Prostate gland (tissue), 2 donors: ENCODE data around the gene ZSCAN9. TPM values are rescaled to one million over a fixed set of nuclear protein-coding genes. Genes with fewer than 3 reads are reported as not detected.

Source experiments
- DNase-seq: peaks from one replicate; pipeline ENCODE4 v3.0.0-alpha.2; 2019; ENCODE audit warnings: low spot score
- H3K27ac ChIP-seq, 2 donors: fragments of 200-600 bp; sonication (generic); 2 replicates each; pipeline ENCODE4 v1.5.1; 2017 to 2019
- H3K27me3 ChIP-seq: fragments of 200-600 bp; sonication (generic); replicated peaks from 2 replicates; pipeline ENCODE4 v1.5.1; 2019; ENCODE audit not compliant: insufficient read depth
- H3K36me3 ChIP-seq, 2 donors: fragments of 200-600 bp; sonication (generic); 1 replicate in 1 of 2; 2 replicates in 1 of 2; pipeline versions ENCODE4 v1.5.1 to v1.8.1; 2017 to 2019
- H3K4me1 ChIP-seq: fragments of 200-600 bp; sonication (generic); replicated peaks from 2 replicates; pipeline ENCODE4 v1.5.1; 2019
- H3K4me3 ChIP-seq, 2 donors: fragments of 200-600 bp; sonication (generic); 2 replicates each; pipeline ENCODE4 v1.5.1; 2017 to 2019
- H3K9me3 ChIP-seq: fragments of 200-600 bp; sonication (generic); 2 replicates; pipeline ENCODE4 v1.5.1; 2017
- CTCF ChIP-seq, 4 experiments: fragments of 200-600 bp in 2 of 4; fragments of 450-650 bp in 2 of 4; sonication (generic) in 2 of 4; IDR thresholded peaks; 1 replicate in 3 of 4; 2 replicates in 1 of 4; pipeline ENCODE4 v1.5.1; 2016 to 2019; ENCODE audit warnings: antibody characterized with exemption in 4 of 4, mild to moderate bottlenecking in 2 of 4, moderate library complexity in 2 of 4
- POLR2A ChIP-seq: fragments of 450-650 bp; IDR thresholded peaks from one replicate; pipeline ENCODE4 v1.6.1; 2016; ENCODE audit warnings: antibody characterized with exemption, mild to moderate bottlenecking
- POLR2AphosphoS5 ChIP-seq: sonication (generic); formaldehyde crosslinking; IDR thresholded peaks from one replicate; pipeline ENCODE4 v1.6.1; 2017; ENCODE audit warnings: antibody characterized with exemption
- WGBS: methylation state at CpG from one replicate; pipeline ENCODE4 v1.1.5; 2018; 5-methylcytosine and 5-hydroxymethylcytosine counted together
- intact Hi-C: fragments of 100-400 bp; cut with DNase I; formaldehyde crosslinking; loops from one replicate; pipeline ENCODE4 v1.14.2; 2022
- total RNA-seq, 2 donors: library from RNA; depleted of rRNA; stranded (reverse); fragments of >200 nt; gene quantifications; one replicate each; pipeline ENCODE4 v1.1.0, GENCODE V29; 2016

Gene ZSCAN9
- total RNA-seq, 2 donors from 2014 or later: 16.7 to 17.3 TPM

- Histone ChIP-seq H3K27ac (no peak overlapping the region), H3K4me3 (no peak overlapping the region), H3K4me1 (no peaks in the 10 kb centered on the region), H3K9me3 (no peaks in the 10 kb centered on the region), H3K27me3 (no peaks in the 10 kb centered on the region), H3K36me3 (no peaks in the 10 kb centered on the region)
- WGBS: no CpG with 5 or more reads among the region's 1 CpG
- TF ChIP-seq POLR2A (no peak), POLR2AphosphoS5 (no peak), CTCF (IDR thresholded peaks at IDR 0.05) (no peak)
- no peak for DNase-seq
- intact Hi-C loops: loop anchor here (10.0 kb wide), 1 partner anchor 122 kb away; no protein-coding TSS in a partner anchor
Measured at GRCh38 chr6:28257042-28257441, 32.0 kb downstream of the ZSCAN9 start.

GRCh38 chr6:28258877-28259777 is 34.1 kb downstream of the ZSCAN9 start, which contains the start of gene NKAPL:
NKAPL (plus strand) TSS chr6:28259297; CDS start chr6:28259372, 75 bp downstream.
- no peaks in the 10 kb centered on the region for H3K9me3 ChIP-seq
- peak; percentile 30 for TF ChIP-seq POLR2AphosphoS5
- no peak for TF ChIP-seq POLR2A
- 38% methylated on average over 58 of the region's 58 CpGs for WGBS
- no peaks in the 10 kb centered on the region for H3K4me1 ChIP-seq
- intact Hi-C loops: loop anchor here (10.0 kb wide), 1 partner anchor 124 kb away; no protein-coding TSS in a partner anchor
- peak within 1 kb of the TSS; percentile 11 to 15 for H3K4me3 ChIP-seq
- DNase-seq: no peak
- no peaks in the 10 kb centered on the region for H3K27me3 ChIP-seq
- H3K27ac ChIP-seq: no peak within 1 kb of the TSS
- H3K36me3 ChIP-seq: no peaks in the 10 kb centered on the region

GRCh38 chr6:28263922-28264321 is 38.8 kb downstream of the ZSCAN9 start:
- Histone ChIP-seq H3K27me3 (no peaks in the 10 kb centered on the region), H3K27ac (no peak overlapping the region), H3K4me3 (no peak overlapping the region), H3K36me3 (no peaks in the 10 kb centered on the region), H3K9me3 (no peaks in the 10 kb centered on the region), H3K4me1 (no peaks in the 10 kb centered on the region)
- WGBS: 20% methylated on average over 2 of the region's 2 CpGs
- TF ChIP-seq CTCF (IDR thresholded peaks at IDR 0.05): no peak
- no peak for TF ChIP-seq POLR2AphosphoS5
- no peak for TF ChIP-seq POLR2A
- intact Hi-C loops: no loop called here
- no peak for DNase-seq

DNA sequence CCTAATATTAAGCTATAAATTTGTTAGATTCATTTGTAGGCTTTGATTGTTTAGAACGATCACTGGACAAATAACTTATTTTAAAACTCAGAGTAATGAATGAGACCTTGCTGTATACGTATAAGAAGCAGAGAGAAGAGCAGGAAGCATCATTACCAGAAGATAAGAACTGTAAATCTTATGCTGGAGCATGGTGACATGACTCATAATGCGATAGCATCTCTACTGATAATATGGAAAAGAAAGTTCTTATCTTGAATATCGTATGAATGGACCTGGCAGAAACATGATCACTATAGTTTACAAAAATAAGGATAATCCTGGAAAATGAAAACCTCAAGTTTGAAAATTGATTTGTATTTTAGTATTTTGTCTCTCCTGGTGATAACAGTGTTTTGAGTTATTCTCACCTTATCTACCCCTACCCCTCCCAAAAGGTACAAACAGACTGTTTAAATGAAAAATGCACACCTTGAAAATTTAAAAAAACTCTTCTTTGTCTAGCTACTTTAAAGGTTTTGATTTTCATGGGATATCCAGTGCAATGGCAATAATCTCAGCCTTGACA is 39.8 kb downstream of the ZSCAN9 start:
- Histone ChIP-seq H3K9me3 (no peaks in the 10 kb centered on the region), H3K36me3 (no peaks in the 10 kb centered on the region), H3K27me3 (no peaks in the 10 kb centered on the region), H3K27ac (no peak overlapping the region), H3K4me1 (no peaks in the 10 kb centered on the region), H3K4me3 (no peak overlapping the region)
- no peak for TF ChIP-seq POLR2A
- no peak for TF ChIP-seq CTCF (IDR thresholded peaks at IDR 0.05)
- no peak for TF ChIP-seq POLR2AphosphoS5
- 56% methylated on average over 4 of the region's 4 CpGs for WGBS
- DNase-seq: no peak
- intact Hi-C loops: loop anchor here (5.0 kb wide), 1 partner anchor 72 kb away; the partner anchor contains the start of gene ZSCAN31

GRCh38 chr6:28266563-28266961 is 41.5 kb downstream of the ZSCAN9 start:
- DNase-seq: no peak
- no peaks in the 10 kb centered on the region for H3K4me1 ChIP-seq
- peak overlapping the region; percentile 73 to 80 for H3K27ac ChIP-seq
- intact Hi-C loops: loop anchor here (5.0 kb wide), 1 partner anchor 71 kb away; the partner anchor contains the start of gene ZSCAN31
- no peaks in the 10 kb centered on the region for H3K27me3 ChIP-seq
- no peaks in the 10 kb centered on the region for H3K9me3 ChIP-seq
- no peak for TF ChIP-seq POLR2A
- TF ChIP-seq CTCF (IDR thresholded peaks at IDR 0.05): no peak
- TF ChIP-seq POLR2AphosphoS5: no peak
- H3K4me3 ChIP-seq: peak overlapping the region; percentile 53 to 54
- H3K36me3 ChIP-seq: no peaks in the 10 kb centered on the region
- WGBS: 6% methylated on average over 5 of the region's 5 CpGs
